Suprapubic skin (tissue), 4 donors: ENCODE measurements around the gene CSMD2.

Experiments used
- CTCF ChIP-seq, 2 donors: fragments of 200-600 bp in 1 of 2; fragments of 450-650 bp in 1 of 2; sonication (generic) in 1 of 2; IDR thresholded peaks; one replicate each; pipeline ENCODE4 v1.5.1; 2016 to 2019; ENCODE audit warnings: antibody characterized with exemption in 2 of 2, mild to moderate bottlenecking in 1 of 2, moderate library complexity in 1 of 2
- EP300 ChIP-seq: sonication (generic); formaldehyde crosslinking; IDR thresholded peaks from one replicate; pipeline ENCODE4 v1.6.1; 2017; ENCODE audit warnings: antibody characterized with exemption
- POLR2A ChIP-seq, 2 donors: fragments of 450-650 bp; IDR thresholded peaks; one replicate each; pipeline ENCODE4 v1.6.1; 2017; ENCODE audit warnings: antibody characterized with exemption in 2 of 2, mild to moderate bottlenecking in 2 of 2, moderate library complexity in 2 of 2
- POLR2AphosphoS5 ChIP-seq, 3 donors: sonication (generic); formaldehyde crosslinking; IDR thresholded peaks; one replicate each; pipeline ENCODE4 v1.6.1; 2017; ENCODE audit warnings: antibody characterized with exemption in 3 of 3

DNA sequence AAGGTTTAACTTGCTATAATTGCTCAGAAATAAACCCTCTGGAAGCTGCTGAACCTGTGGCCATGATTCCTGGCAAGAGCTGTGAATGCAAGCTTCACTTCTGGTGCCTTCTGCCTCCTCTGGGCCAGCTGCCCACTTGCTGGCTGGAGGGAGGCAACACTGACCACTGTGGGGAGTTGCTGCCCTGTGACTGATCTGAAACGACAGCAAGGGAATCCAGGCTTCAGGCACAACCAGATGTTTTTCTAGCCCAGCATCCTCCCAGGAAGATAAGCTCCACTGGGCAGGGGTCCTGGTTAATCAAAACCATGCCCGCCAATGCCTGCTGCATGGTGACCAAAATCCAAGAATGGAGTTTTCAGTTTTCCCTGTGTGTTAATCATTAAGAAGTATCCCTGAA, 481.1 kb downstream of the CSMD2 start:
- TF ChIP-seq EP300: no peak
- no peak for TF ChIP-seq POLR2A (IDR thresholded peaks at IDR 0.05)
- TF ChIP-seq CTCF (IDR thresholded peaks at IDR 0.05): no peak
- no peak for TF ChIP-seq POLR2AphosphoS5 (IDR thresholded peaks at IDR 0.05)
